GM19099 (cell line): ENCODE measurements around the gene FRMD5.

Experiments used
- POLR2A ChIP-seq: IDR thresholded peaks from 3 replicates; pipeline ENCODE4 v1.6.1; 2011; ENCODE audit warnings: low read depth; ENCODE audit not compliant: insufficient read length; ENCODE audit errors: extremely low read depth

FRMD5 gene

GRCh38 chr15:43898891-43899290, 296.2 kb downstream of the FRMD5 start:
- TF ChIP-seq POLR2A = no peak

- TF ChIP-seq POLR2A = no peak
Measured at GRCh38 chr15:43896543-43896942, 298.5 kb downstream of the FRMD5 start.

- TF ChIP-seq POLR2A = no peak
Measured at GRCh38 chr15:43895586-43895985, 299.5 kb downstream of the FRMD5 start.

GRCh38 chr15:43893956-43894355, 301.1 kb downstream of the FRMD5 start:
- no peak for TF ChIP-seq POLR2A

GRCh38 chr15:43889042-43889441, 306.0 kb downstream of the FRMD5 start:
- TF ChIP-seq POLR2A = no peak

GRCh38 chr15:43887901-43888300, 307.2 kb downstream of the FRMD5 start:
- no peak for TF ChIP-seq POLR2A

- TF ChIP-seq POLR2A = no peak
Measured at GRCh38 chr15:43886558-43886957, 308.5 kb downstream of the FRMD5 start.

GRCh38 chr15:43883571-43883970, 311.5 kb downstream of the FRMD5 start:
- TF ChIP-seq POLR2A = no peak

- TF ChIP-seq POLR2A = no peak
Measured at GRCh38 chr15:43881944-43882343, 313.1 kb downstream of the FRMD5 start.

- no peak for TF ChIP-seq POLR2A
Measured at GRCh38 chr15:43881245-43881644, 313.8 kb downstream of the FRMD5 start.

- no peak for TF ChIP-seq POLR2A
Measured at GRCh38 chr15:43880406-43881194, 314.5 kb downstream of the FRMD5 start.

- TF ChIP-seq POLR2A = no peak
Measured at GRCh38 chr15:43879386-43880355, 315.4 kb downstream of the FRMD5 start.

GRCh38 chr15:43878446-43878845, 316.6 kb downstream of the FRMD5 start:
- TF ChIP-seq POLR2A = no peak

- TF ChIP-seq POLR2A = no peak
Measured at GRCh38 chr15:43877371-43877770, 317.7 kb downstream of the FRMD5 start.

- TF ChIP-seq POLR2A = no peak
Measured at GRCh38 chr15:43876872-43877271, 318.2 kb downstream of the FRMD5 start.

- TF ChIP-seq POLR2A = no peak
Measured at GRCh38 chr15:43873651-43874050, 321.4 kb downstream of the FRMD5 start.

GRCh38 chr15:43872416-43873020, 322.6 kb downstream of the FRMD5 start:
- TF ChIP-seq POLR2A = no peak
